ENCODE results near the gene KMT2C.
"Not testable (repeated sequence)": the region's sequence is repeated elsewhere in the genome, so short reads cannot be mapped to it uniquely, and the experiment has no call there.

The KMT2C gene

DNA sequence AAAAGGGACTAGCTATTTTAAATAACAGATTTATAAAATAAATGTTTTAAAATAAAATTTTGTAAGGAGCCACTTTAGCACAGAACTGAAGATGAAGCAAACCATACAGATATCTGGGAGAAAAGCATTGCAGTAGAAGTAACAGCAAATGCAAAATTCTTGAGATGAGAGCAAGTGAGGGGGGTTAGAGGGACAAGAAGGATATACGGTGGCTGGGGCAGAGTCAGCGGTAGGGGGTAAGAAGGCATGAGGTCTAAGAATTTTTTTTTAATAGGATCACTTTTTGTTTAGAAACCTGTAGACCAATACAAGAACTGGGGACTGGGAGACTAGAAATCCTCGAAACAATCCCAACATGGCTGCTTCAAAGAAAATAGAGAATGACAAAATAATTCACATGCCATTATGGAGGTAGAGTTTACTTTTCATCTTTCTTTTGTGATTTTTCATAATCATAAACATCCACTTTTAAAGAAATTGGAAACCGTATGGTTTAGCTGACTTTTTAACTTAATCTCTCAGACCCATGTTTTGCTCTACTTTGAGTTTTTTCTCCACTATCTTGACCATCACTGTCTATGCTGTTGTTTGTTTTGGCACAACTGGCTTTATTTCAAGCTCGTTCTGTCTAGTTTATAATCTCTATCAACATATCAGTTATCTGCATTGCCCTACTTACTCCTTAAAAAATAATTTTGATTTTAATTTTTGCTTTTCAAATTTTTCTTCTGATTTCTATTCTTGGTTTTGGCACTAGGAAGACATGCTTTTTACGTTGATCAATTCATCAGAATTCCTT is 73.5 kb downstream of the KMT2C start:
- DNase-seq (no peak), ATAC-seq (no peak)

- DNase-seq = no peak
- no peak for ATAC-seq
These were observed 80.2 kb downstream of the KMT2C start for GRCh38 chr7:152355474-152356057.

DNA sequence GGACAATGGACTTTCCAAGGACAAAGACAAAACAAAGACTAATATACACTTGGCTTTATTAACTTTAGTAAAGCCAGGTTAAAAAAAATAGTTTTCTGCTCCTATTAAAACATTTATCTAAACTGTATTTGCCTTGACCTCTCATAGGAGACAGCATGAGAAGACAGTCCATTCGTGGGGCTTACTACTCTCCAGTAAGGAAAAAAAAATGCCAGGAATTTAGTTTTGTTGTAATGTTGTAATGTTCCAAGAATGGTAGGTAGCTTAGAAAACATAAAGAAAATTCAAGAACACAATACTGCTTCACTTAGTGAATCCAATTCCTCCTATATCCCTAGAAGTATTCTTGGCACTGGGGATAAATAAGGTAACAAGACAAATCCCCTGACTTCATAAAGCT is 81.7 kb downstream of the KMT2C start:
- no peak for DNase-seq
- no peak for ATAC-seq

DNA sequence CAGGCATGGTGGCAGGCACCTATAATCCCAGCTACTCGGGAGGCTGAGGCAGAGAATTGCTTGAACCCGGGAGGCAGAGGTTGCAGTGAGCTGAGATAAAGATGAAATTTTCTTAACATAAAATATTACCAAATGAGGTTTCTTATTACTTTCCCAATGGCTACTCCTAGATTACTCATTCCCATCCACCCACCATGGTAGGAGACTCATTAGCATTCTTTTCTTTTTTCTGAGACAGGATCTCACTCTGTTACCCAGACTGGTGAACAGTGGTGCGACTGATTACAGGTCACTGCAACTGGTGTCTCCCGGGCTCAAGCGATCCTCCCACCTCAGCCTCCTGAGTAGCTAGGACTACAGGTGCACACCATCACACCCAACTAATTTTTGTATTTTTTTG is 82.5 kb downstream of the KMT2C start:
- ATAC-seq, DNase-seq: not testable (repeated sequence)

- DNase-seq, ATAC-seq: not testable (repeated sequence)
These were observed 84.1 kb downstream of the KMT2C start for GRCh38 chr7:152351747-152352146.

DNA sequence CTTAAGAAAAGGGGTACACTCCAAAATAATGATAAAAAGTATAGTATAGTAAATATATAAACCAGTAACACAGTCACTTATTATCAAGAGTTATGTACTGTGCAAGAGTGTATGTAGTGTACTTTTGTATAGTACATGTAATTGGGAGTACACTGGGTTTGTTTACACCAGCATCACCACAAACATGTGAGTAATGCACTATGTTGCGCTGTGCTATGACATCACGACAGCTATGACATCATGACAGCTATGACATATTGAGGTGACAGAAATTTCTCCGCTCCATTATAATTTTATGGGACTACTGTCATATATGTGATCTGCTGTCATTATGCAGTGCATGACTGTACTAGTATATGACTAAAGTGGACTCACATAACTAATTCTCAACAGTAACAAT is 84.6 kb downstream of the KMT2C start:
- no peak for DNase-seq
- no peak for ATAC-seq

DNA sequence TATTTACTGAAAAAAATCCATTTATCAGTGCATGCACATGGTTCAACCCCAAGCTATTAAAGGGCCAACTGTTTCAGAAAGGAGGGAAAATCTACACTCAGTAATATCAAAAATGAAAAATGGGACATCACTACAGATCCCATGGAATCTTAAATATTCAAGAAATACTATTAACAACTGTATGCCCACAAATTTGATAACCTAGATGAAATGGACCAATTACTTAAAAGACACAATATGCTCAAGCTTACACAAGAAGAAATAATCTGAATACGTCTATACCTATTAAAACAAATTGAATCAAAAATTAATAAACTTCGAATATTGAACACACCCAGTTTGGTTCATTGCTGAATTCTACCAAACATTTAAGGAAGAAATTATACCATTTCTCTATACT is 87.9 kb downstream of the KMT2C start:
- ATAC-seq = no peak

DNA sequence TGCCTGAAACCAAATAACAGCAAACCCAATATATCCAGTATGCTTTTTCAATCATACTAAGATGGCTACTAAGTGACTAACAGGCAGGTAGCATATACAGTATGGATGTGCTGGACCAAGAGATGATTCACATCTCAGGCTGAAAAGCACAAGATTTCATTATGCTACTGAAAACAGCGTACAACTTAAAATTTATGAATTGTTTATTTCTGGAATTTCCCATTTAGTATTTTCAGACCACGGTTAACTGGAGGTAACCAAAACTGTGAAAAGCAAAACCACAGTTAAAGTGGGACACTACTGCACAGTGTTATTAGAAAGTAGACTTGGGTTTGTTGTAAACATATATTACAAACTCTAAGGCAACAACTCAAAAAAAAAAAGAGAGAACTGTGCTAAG is 91.5 kb downstream of the KMT2C start:
- peak; percentile 52 for ATAC-seq
- no peak for DNase-seq

More for the DNA sequence above, 87.9 kb downstream of the KMT2C start:
- no peak for DNase-seq

- DNase-seq (no peak), ATAC-seq (no peak)
These were observed 93.0 kb downstream of the KMT2C start for GRCh38 chr7:152342796-152343195.

- ATAC-seq = no peak
- no peak for DNase-seq
These were observed 93.9 kb downstream of the KMT2C start for GRCh38 chr7:152341914-152342236.

DNA sequence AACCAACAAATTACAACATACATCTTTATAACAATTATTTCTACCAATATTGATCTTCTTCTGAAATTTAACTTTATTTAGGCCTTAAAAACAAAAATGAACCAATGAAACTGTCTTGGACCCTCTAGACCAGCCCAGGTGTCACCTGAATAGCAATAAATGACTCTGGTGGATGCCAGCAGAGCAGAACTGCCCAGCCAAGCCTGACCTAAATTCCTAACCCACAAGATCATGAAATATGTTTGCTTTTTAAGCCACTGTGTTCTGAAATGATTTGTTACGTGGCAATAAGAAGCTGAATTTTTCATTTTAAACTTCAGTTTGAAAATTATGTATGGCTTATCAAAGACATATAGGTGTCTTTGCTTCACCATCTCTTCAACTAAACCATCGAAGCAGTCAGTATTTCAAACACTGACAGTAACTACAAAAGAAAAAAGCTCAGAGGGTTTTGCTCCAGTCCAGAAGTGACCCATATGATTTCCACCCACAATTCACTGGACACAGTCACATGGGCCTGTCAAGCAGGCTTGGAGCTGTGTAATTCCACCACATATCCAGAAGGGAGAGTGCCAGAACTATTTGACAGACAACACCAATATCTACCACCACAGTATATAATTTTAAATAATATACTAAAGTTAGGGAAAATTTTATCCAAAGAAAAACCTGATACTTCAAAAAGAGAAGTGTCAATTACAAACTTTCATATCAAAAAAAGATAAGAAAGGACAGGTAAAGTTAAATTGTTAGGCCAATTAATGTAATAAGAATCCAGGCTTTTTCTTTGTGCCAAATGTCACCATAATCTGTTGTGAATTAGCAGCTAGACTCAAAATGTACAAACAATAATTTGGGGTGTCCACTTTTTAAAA is 94.5 kb downstream of the KMT2C start:
- DNase-seq (no peak), ATAC-seq (no peak)

DNA sequence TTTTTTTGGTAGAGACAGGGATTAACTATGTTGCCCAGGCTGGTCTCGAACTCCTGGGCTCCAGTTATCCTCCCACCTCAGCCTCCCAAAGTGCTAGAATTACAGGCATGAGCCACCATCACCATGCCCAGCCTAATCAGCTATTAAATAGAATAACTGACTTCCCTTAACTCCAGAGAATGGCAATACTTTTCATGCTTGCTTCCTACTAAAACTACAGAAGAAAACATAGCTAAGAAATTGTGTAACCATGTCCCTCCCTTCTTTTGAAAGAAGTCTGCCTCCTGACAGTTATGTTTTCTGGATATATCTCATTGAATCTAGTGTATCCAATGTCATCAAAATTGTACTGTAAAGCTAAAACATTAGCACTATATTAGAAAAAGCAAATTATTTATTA is 95.6 kb downstream of the KMT2C start:
- DNase-seq (no peak), ATAC-seq (no peak)

GRCh38 chr7:152338561-152338960 is 97.2 kb downstream of the KMT2C start:
- no peak for DNase-seq
- no peak for ATAC-seq

DNA sequence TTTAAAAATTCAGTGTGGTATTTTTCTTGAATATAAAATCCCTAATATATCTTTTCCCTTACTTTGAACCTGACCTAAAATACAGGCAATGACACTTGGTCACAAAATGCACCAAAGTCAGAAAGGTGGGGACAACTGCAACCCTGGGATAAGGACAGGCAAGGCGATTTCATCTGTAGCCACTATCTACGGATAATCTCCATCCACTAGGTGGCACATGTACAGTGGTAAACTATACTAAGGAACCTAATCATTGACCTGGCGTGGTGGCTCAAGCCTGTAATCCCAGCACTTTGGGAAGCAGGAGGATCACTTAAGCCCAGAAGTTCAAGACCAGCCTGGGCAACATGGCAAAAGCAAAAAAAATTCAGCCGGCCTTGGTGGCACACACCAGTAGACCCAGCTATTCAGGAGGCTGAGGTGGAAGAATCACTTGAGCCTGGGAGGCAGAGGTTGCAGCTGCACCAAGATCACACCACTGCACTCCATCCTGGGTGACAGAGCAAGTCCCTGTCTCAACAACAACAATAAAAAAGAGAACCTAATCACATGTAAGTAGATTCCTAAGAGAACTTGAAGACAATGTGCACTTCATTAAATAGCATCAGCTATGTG is 98.9 kb downstream of the KMT2C start:
- peak; percentile 75 for ATAC-seq
- peak; percentile 13 for DNase-seq

GRCh38 chr7:152335900-152336571 is 99.8 kb downstream of the KMT2C start:
- no peak for ATAC-seq
- DNase-seq = no peak

GRCh38 chr7:152333134-152333533 is 102.7 kb downstream of the KMT2C start:
- no peak for DNase-seq
- no peak for ATAC-seq

GRCh38 chr7:152330827-152331226 is 105.0 kb downstream of the KMT2C start:
- ATAC-seq (no peak), DNase-seq (no peak)

DNA sequence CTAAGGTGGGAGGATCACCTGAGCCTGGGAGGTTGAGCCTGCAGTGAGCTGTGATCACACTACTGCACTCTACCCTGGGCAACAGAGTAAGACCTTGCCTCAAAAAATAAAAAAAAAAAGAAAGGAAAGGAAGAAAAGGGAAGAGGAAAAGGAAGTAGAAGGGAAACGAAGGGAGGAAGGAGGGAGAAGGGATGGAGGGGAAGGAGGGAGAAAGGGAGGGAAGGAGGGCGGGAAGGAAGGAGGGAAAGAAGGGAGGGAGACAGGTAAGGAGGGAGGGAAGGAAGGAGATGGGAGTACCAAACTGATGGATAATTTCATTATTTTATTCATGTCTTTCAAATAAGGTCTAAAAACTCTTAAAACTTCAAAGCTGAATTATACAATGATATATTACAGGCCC is 106.3 kb downstream of the KMT2C start:
- no peak for DNase-seq
- no peak for ATAC-seq

DNA sequence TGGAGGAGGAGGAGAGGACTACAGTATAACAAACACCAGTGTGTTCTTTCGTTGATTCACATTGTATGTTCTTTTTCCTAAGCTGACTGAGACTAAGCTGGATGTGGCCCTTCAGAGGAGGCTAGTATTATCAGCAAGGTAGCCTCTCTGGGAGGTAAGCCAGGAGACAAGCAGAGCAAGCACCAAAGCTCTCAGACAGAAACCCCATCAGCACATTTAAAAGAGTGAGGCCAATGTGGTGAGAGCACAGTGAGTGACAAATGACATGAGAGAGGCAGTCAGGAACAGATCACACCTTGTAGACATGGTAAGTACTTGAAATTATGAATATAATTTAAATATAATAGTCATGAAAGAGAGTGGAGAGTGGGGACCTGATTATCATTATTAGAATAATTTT is 107.6 kb downstream of the KMT2C start:
- no peak for ATAC-seq
- DNase-seq = no peak

GRCh38 chr7:152315845-152316244 is 120.0 kb downstream of the KMT2C start:
- no peak for ATAC-seq
- DNase-seq = no peak

- ATAC-seq (no peak), DNase-seq (no peak)
These were observed 121.8 kb downstream of the KMT2C start for GRCh38 chr7:152313831-152314604.
